Keratinocyte (primary cell): ENCODE measurements around the gene LPCAT2. TPM values are rescaled to one million over a fixed set of nuclear protein-coding genes. Genes with fewer than 3 reads are reported as not detected.

Source experiments
- DNase-seq: peaks from one replicate; pipeline ENCODE4 v3.0.0-alpha.2; 2011; ENCODE audit warnings: low read depth, missing footprints, low spot score
- FAIRE-seq: peaks from 2 replicates; lab custom pipeline; 2011; peaks lifted over from hg19 to GRCh38; lab: Jason Lieb, UNC
- H2AFZ ChIP-seq: 2 replicates; pipeline ENCODE4 v1.6.0; 2012; ENCODE audit warnings: low read length, control low read depth, inconsistent platforms; ENCODE audit not compliant: control insufficient read depth
- H3K27ac ChIP-seq: 2 replicates; pipeline ENCODE4 v1.5.1; 2011; ENCODE audit warnings: low read length; ENCODE audit not compliant: control insufficient read depth, insufficient read depth
- H3K27me3 ChIP-seq: 3 replicates; pipeline ENCODE4 v1.6.0; 2011; ENCODE audit warnings: low read length; ENCODE audit not compliant: control insufficient read depth, insufficient read depth; ENCODE audit errors: extremely low read depth
- H3K36me3 ChIP-seq, 2 experiments: 2 replicates in 1 of 2; 3 replicates in 1 of 2; pipeline ENCODE4 v1.5.1; 2011; ENCODE audit warnings: low read length in 2 of 2, mild to moderate bottlenecking in 1 of 2; ENCODE audit not compliant: control insufficient read depth in 2 of 2, insufficient read depth in 2 of 2; ENCODE audit errors: extremely low read depth in 1 of 2
- H3K4me1 ChIP-seq: 3 replicates; pipeline ENCODE4 v1.5.1; 2011; ENCODE audit warnings: low read length; ENCODE audit not compliant: control insufficient read depth, insufficient read depth; ENCODE audit errors: extremely low read depth
- H3K4me2 ChIP-seq: 3 replicates; pipeline ENCODE4 v1.6.0; 2011; ENCODE audit warnings: low read depth, low read length; ENCODE audit not compliant: control insufficient read depth, insufficient read depth; ENCODE audit errors: extremely low read depth
- H3K4me3 ChIP-seq, 3 experiments: fragments of 200-600 bp in 1 of 3; sonication (generic) in 1 of 3; 2 replicates in 2 of 3; 3 replicates in 1 of 3; pipeline ENCODE4 v1.5.1; 2011 to 2016; ENCODE audit warnings: low read length in 3 of 3, mild to moderate bottlenecking in 3 of 3, control low read depth in 2 of 3, inconsistent platforms in 1 of 3, low read depth in 1 of 3, mixed read lengths in 1 of 3, mixed run types in 1 of 3, moderate library complexity in 1 of 3; ENCODE audit not compliant: control insufficient read depth in 2 of 3, insufficient read depth in 2 of 3; ENCODE audit errors: extremely low read depth in 1 of 3
- H3K79me2 ChIP-seq: 2 replicates; pipeline ENCODE4 v1.6.0; 2012; ENCODE audit warnings: low read length; ENCODE audit not compliant: control insufficient read depth, insufficient read depth
- H3K9ac ChIP-seq: 3 replicates; pipeline ENCODE4 v1.6.0; 2011; ENCODE audit warnings: low read length; ENCODE audit not compliant: control insufficient read depth, insufficient read depth; ENCODE audit errors: extremely low read depth
- H3K9me1 ChIP-seq: 3 replicates; pipeline ENCODE4 v1.6.0; 2011; ENCODE audit warnings: low read length; ENCODE audit not compliant: control insufficient read depth, insufficient read depth; ENCODE audit errors: extremely low read depth
- H3K9me3 ChIP-seq: 2 replicates; pipeline ENCODE4 v1.5.1; 2012; ENCODE audit warnings: low read depth, low read length; ENCODE audit not compliant: control insufficient read depth
- H4K20me1 ChIP-seq: 3 replicates; pipeline ENCODE4 v1.6.0; 2011; ENCODE audit warnings: low read length; ENCODE audit not compliant: control insufficient read depth, insufficient read depth; ENCODE audit errors: extremely low read depth
- CTCF ChIP-seq, 3 experiments: IDR thresholded peaks in 1 of 3; conservative IDR thresholded peaks in 1 of 3; optimal IDR thresholded peaks in 1 of 3; 2 replicates in 2 of 3; 3 replicates in 1 of 3; pipeline versions ENCODE3 to v1.5.1; 2011; ENCODE audit warnings: low read length in 3 of 3, mild to moderate bottlenecking in 3 of 3, moderate library complexity in 2 of 3, control low read depth in 1 of 3, inconsistent platforms in 1 of 3; ENCODE audit not compliant: insufficient read depth in 2 of 3; ENCODE audit errors: extremely low read depth in 1 of 3
- EZH2 ChIP-seq: IDR thresholded peaks from one replicate; pipeline ENCODE4 v1.6.1; 2012; ENCODE audit warnings: inconsistent platforms, mild to moderate bottlenecking, low read length, moderate library complexity
- dilution Hi-C: fragments of 300-500 bp; cut with MboI; formaldehyde crosslinking; loops from one replicate; pipeline ENCODE4 v1.7.0; 2020; ENCODE audit warnings: low sequenced_read_pairs; ENCODE audit not compliant: extremely low pct_ligation_motif_present
- polyA plus RNA-seq, 5 experiments: library from polyadenylated mRNA; depleted of rRNA in 3 of 5; stranded (reverse) in 3 of 5; stranded (forward) in 1 of 5; unstranded in 1 of 5; fragments of >200 nt; gene quantifications; 1 replicate in 1 of 5; 2 replicates in 3 of 5; 3 replicates in 1 of 5; pipeline versions ENCODE4 v1.2.1 to v1.2.3, GENCODE V29; 2011 to 2012; ENCODE audit warnings: missing spikeins in 2 of 5, low read depth in 1 of 5, low replicate concordance in 1 of 5

The LPCAT2 gene
- polyA plus RNA-seq, 1 donor (not counting 4 experiments of a cell fraction or from before 2014, with no cell fraction given): 54.4 TPM

- Histone ChIP-seq H3K27me3 (no peaks in the 10 kb centered on the region), H3K27ac (no peak overlapping the region), H4K20me1 (no peaks in the 10 kb centered on the region), H3K9me1 (no peaks in the 10 kb centered on the region), H3K79me2 (no peaks in the 10 kb centered on the region), H3K4me1 (peaks cover 30% of the 10 kb centered on the region), H3K4me3 (no peak overlapping the region), H2AFZ (no peak overlapping the region), H3K36me3 (no peaks in the 10 kb centered on the region), H3K9me3 (no peaks in the 10 kb centered on the region), H3K4me2 (no peak overlapping the region), H3K9ac (no peak overlapping the region)
- DNase-seq (no peak), FAIRE-seq (no peak)
- TF ChIP-seq EZH2 (no peak), CTCF (optimal IDR thresholded peaks at IDR 0.05 in 1 of 3, IDR thresholded peaks at IDR 0.05 in 1 of 3, conservative IDR thresholded peaks at IDR 0.05 in 1 of 3; ENCODE audit: extremely low read depth in 1 of 3, insufficient read depth in 2 of 3, low read length in 3 of 3) (no peak)
- dilution Hi-C loops: no loop called here
Measured at GRCh38 chr16:55473587-55473986, 35.3 kb upstream of the LPCAT2 start.

- H3K9ac ChIP-seq: no peak overlapping the region
- H3K36me3 ChIP-seq: no peaks in the 10 kb centered on the region
- DNase-seq (no peak), FAIRE-seq (no peak)
- no peaks in the 10 kb centered on the region for H3K79me2 ChIP-seq
- dilution Hi-C loops: no loop called here
- H3K4me1 ChIP-seq: peaks cover 31% of the 10 kb centered on the region
- no peak overlapping the region for H3K4me2 ChIP-seq
- TF ChIP-seq EZH2: no peak
- no peak for TF ChIP-seq CTCF (optimal IDR thresholded peaks at IDR 0.05 in 1 of 3, IDR thresholded peaks at IDR 0.05 in 1 of 3, conservative IDR thresholded peaks at IDR 0.05 in 1 of 3; ENCODE audit: extremely low read depth in 1 of 3, insufficient read depth in 2 of 3, low read length in 3 of 3)
- no peaks in the 10 kb centered on the region for H4K20me1 ChIP-seq
- no peak overlapping the region for H3K4me3 ChIP-seq
- H3K9me3 ChIP-seq: no peaks in the 10 kb centered on the region
- H3K27ac ChIP-seq: no peak overlapping the region
- H3K27me3 ChIP-seq: no peaks in the 10 kb centered on the region
- no peak overlapping the region for H2AFZ ChIP-seq
- no peaks in the 10 kb centered on the region for H3K9me1 ChIP-seq
Measured at GRCh38 chr16:55474821-55475220, 34.1 kb upstream of the LPCAT2 start.
